Psoas muscle (tissue), 8 donors: ENCODE data around the gene GTPBP4. TPM values are rescaled to one million over a fixed set of nuclear protein-coding genes. Genes with fewer than 3 reads are reported as not detected.
"Not testable (repeated sequence)": the region's sequence is repeated elsewhere in the genome, so short reads cannot be mapped to it uniquely, and the experiment has no call there.

Source experiments
- ATAC-seq, 4 donors: fragments of 200-7000 bp; cut with Tn5 transposase; one replicate each; pipeline ENCODE4 v1.9.1; 2020; ENCODE audit warnings: moderate library complexity in 3 of 4, mild to moderate bottlenecking in 2 of 4
- DNase-seq, 2 donors: peaks; one replicate each; pipeline ENCODE4 v3.0.0-alpha.2; 2020
- H3K27ac ChIP-seq: fragments of 200-600 bp; one replicate; pipeline ENCODE4 v1.8.0; 2022
- H3K27me3 ChIP-seq, 3 donors: fragments of 200-600 bp in 1 of 3; one replicate each; pipeline versions ENCODE4 v1.6.1 to v1.8.0; 2013 to 2022; ENCODE audit warnings: low read length in 2 of 3, mild to moderate bottlenecking in 2 of 3, moderate library complexity in 1 of 3; ENCODE audit not compliant: insufficient read depth in 3 of 3
- H3K36me3 ChIP-seq, 2 donors: fragments of 200-600 bp in 1 of 2; one replicate each; pipeline versions ENCODE4 v1.6.1 to v1.8.0; 2013 to 2022; ENCODE audit warnings: low read depth in 1 of 2, mild to moderate bottlenecking in 1 of 2, moderate library complexity in 1 of 2; ENCODE audit not compliant: insufficient read depth in 1 of 2
- H3K4me1 ChIP-seq: fragments of 200-600 bp; one replicate; pipeline ENCODE4 v1.8.0; 2022
- H3K4me3 ChIP-seq: fragments of 200-600 bp; one replicate; pipeline ENCODE4 v1.8.0; 2022; ENCODE audit warnings: mild to moderate bottlenecking
- H3K9me3 ChIP-seq: fragments of 200-600 bp; one replicate; pipeline ENCODE4 v1.8.0; 2022
- CTCF ChIP-seq: fragments of 200-600 bp; IDR thresholded peaks from one replicate; pipeline ENCODE4 v1.8.0; 2022; ENCODE audit warnings: antibody characterized with exemption
- WGBS, 3 donors: extraction: QIAGEN DNeasy Blood & Tissue Kit; methylation state at CpG; one replicate each; pipeline versions ENCODE4 v1.1.6 to v1.1.7; 2013; 5-methylcytosine and 5-hydroxymethylcytosine counted together
- intact Hi-C, 2 donors: fragments of 100-400 bp; cut with DNase I; formaldehyde crosslinking; loops; one replicate each; pipeline versions ENCODE4 v1.11.0 to v1.14.2; 2022
- polyA plus RNA-seq, 3 donors: library from polyadenylated mRNA; stranded (reverse); fragments of 200-250 nt; gene quantifications; one replicate each; pipeline ENCODE4 v1.2.3, GENCODE V29; 2013
- total RNA-seq, 4 donors: library from RNA; stranded (reverse); fragmentation: NEBNext Ultra II Directional in 2 of 4; extraction: Animal tissue kit (Norgen Biotek cat#: 25700) in 2 of 4; gene quantifications; one replicate each; pipeline versions ENCODE4 v1.2.1 to v1.2.4, GENCODE V29; 2021 to 2023
- donor health status: healthy with polysubstance abuse.
- donor health status: DM: no; HTN: no; CAD: no; lungs with moderate emphysema.
- donor health status: Bipolar disorder and iron deficiency.
- donor health status: healthy.
- donor health status: DM: yes; HTN: yes; CAD: no.
- donor health status: DM: no; HTN: no; CAD: no.
- donor health status: DM: no; HTN: no; CAD: no.
- donor health status: DM: yes; HTN: yes; CAD: no.

GTPBP4 gene
- total and polyA plus RNA-seq, 7 donors: 36.3 to 134 (median 70.2) TPM

- H3K36me3 ChIP-seq: peaks cover 34 to 99% of the 10 kb centered on the region in 2 donors
- H3K9me3 ChIP-seq: no peaks in the 10 kb centered on the region
- no peaks in the 10 kb centered on the region for H3K4me1 ChIP-seq
- WGBS, 3 donors: 91 to 97% (median 94%) methylated on average over 9 of the region's 9 CpGs
- DNase-seq (no peak), ATAC-seq (no peak)
- no peak for TF ChIP-seq CTCF
- intact Hi-C loops: no loop called here
- no peak overlapping the region for H3K27ac ChIP-seq
- H3K4me3 ChIP-seq: no peak overlapping the region
- no peaks in the 10 kb centered on the region for H3K27me3 ChIP-seq
Observed at GRCh38 chr10:1009071-1009494, 20.8 kb downstream of the GTPBP4 start.

- intact Hi-C loops, H3K9me3 ChIP-seq, DNase-seq, H3K4me3 ChIP-seq, ATAC-seq, H3K27ac ChIP-seq, H3K4me1 ChIP-seq, H3K27me3 ChIP-seq: not testable (repeated sequence)
- H3K36me3 ChIP-seq: peaks cover 31 to 99% of the 10 kb centered on the region in 2 donors
- 70 to 76% (median 73%) methylated on average over 7 to 8 of the region's 8 CpGs for WGBS, 3 donors
Observed at GRCh38 chr10:1009947-1010346, 21.7 kb downstream of the GTPBP4 start.

- no peaks in the 10 kb centered on the region for H3K27me3 ChIP-seq
- H3K36me3 ChIP-seq: peaks cover 26 to 95% of the 10 kb centered on the region in 2 donors
- H3K27ac ChIP-seq: no peak overlapping the region
- no peak for DNase-seq
- H3K9me3 ChIP-seq: no peaks in the 10 kb centered on the region
- no peak overlapping the region for H3K4me3 ChIP-seq
- H3K4me1 ChIP-seq: no peaks in the 10 kb centered on the region
- 96 to 98% (median 96%) methylated on average over 7 of the region's 7 CpGs for WGBS, 3 donors
- no peak for TF ChIP-seq CTCF
- peak in 2 of 4 donors; percentile 24 to 30 for ATAC-seq
- intact Hi-C loops: no loop called here
Observed at GRCh38 chr10:1010703-1011102, 22.5 kb downstream of the GTPBP4 start.

GRCh38 chr10:1011696-1012095 is 23.5 kb downstream of the GTPBP4 start:
- TF ChIP-seq CTCF: no peak
- 91 to 93% (median 93%) methylated on average over 16 of the region's 16 CpGs for WGBS, 3 donors
- ATAC-seq (no peak), DNase-seq (no peak)
- Histone ChIP-seq H3K27me3 (no peaks in the 10 kb centered on the region), H3K4me3 (no peak overlapping the region), H3K9me3 (no peaks in the 10 kb centered on the region), H3K4me1 (no peaks in the 10 kb centered on the region), H3K36me3 (peaks cover 23 to 95% of the 10 kb centered on the region in 2 donors), H3K27ac (no peak overlapping the region)
- intact Hi-C loops: no loop called here

GRCh38 chr10:1015688-1016087 is 27.5 kb downstream of the GTPBP4 start:
- intact Hi-C loops: no loop called here
- WGBS, 3 donors: 90 to 97% (median 96%) methylated on average over 11 of the region's 11 CpGs
- Histone ChIP-seq H3K27ac (no peak overlapping the region), H3K9me3 (no peaks in the 10 kb centered on the region), H3K36me3 (peaks cover 19 to 95% of the 10 kb centered on the region in 2 donors), H3K27me3 (no peaks in the 10 kb centered on the region), H3K4me3 (no peak overlapping the region), H3K4me1 (no peaks in the 10 kb centered on the region)
- TF ChIP-seq CTCF: no peak
- DNase-seq: no peak
- ATAC-seq: no peak
